Stimulated activated CD4-positive, alpha-beta T cell treated with anti-CD3 and anti-CD28 coated beads, Interleukin-2, amount 100 ng/mL, for 48 hours (primary cell): ENCODE data around the gene SEMA4B.
"Not testable (repeated sequence)": the region's sequence is repeated elsewhere in the genome, so short reads cannot be mapped to it uniquely, and the experiment has no call there.

Experiments
- DNase-seq, 2 donors: peaks; one replicate each; pipeline ENCODE4 v3.0.0-alpha.2; 2020

Gene SEMA4B

GRCh38 chr15:90184119-90184785 is 16.9 kb upstream of the SEMA4B start:
- DNase-seq = peak in 1 of 2 donors; percentile 30

GRCh38 chr15:90184786-90185704 is 16.1 kb upstream of the SEMA4B start:
- DNase-seq = peak; percentile 33 to 45

DNA sequence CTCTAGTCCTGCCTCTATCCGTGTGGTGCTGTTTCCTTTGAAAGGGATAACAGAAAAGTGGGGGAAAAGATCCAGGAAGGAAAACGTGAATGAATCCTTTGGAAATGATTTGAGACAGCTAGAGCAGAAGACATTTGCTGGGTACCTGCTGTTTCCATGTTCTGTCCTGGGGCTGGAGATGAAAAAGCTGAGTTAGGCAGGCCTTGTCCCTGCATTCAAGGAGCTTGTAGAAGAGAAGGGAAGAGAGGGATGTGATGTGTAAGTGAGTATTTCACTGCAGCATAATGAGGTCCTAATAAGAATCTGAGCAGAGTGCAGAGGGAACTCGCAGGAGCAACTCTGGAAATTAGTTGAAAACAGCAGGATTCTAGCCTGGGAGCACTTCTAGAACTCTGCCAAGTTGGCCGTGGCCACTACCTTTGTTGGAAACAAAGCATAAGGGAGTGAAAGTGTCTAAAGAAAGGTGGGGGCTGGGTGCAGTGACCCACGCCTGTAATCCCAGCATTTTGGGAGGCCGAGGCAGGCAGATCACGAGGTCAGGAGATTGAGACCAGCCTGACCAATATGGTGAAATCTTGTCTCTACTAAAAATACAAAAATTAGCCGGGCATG is 13.8 kb upstream of the SEMA4B start:
- DNase-seq = no peak

GRCh38 chr15:90188065-90188464 is 13.1 kb upstream of the SEMA4B start:
- DNase-seq = not testable (repeated sequence)

GRCh38 chr15:90188914-90189748 is 12.0 kb upstream of the SEMA4B start:
- DNase-seq = no peak

GRCh38 chr15:90189781-90190467 is 11.2 kb upstream of the SEMA4B start:
- no peak for DNase-seq

DNA sequence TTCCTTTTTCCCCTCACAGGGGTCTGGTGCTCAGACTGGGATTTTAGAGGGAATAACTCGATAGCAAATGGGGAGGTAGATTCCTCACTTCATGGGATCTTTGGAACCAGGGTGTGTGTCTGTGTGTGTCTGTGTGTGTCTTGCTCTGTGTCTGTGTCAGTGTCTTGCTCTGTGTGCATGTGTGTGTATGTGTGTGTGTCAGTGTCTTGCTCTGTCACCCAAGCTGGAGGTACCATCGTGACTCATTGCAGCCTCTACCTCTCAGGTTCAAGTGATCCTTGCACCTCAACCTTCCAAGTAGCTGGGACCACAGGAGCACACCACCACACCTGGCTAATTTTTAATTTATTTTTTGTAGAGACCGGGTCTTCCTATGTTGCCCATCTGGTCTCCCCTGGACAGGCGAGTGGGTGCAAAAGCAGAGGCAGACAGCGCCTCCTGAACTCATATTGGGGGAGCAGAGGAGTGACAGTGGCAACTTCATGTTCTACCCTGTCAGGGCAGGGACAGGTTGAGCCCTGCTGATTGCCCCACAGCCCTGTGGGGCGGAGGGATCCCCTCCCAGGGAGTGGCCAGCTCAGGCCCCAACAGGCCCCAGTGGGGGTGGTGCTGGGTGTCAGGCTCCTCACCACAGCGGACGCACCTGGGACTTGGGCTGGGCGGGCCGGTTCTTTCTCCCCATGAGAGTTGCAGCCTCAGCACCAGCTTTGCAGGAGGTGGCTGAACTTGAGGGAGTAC is 10.4 kb upstream of the SEMA4B start:
- no peak for DNase-seq

DNA sequence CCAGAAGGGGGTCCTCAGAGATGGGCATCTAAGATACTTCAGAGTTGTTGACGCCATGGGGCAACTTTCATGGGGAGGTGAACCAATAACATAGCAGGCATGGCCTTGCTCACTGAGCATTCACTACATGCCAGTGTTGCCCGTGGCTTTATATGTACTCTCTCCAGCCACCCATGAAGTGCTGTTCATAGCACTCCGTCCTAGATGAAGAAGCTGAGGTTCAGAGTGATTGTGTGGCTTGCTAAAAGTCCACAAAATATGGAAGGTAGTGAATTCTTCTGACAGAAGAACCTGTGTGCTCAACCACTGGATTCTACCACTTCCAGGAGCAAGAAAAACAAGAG is 9.8 kb upstream of the SEMA4B start:
- DNase-seq = no peak

DNA sequence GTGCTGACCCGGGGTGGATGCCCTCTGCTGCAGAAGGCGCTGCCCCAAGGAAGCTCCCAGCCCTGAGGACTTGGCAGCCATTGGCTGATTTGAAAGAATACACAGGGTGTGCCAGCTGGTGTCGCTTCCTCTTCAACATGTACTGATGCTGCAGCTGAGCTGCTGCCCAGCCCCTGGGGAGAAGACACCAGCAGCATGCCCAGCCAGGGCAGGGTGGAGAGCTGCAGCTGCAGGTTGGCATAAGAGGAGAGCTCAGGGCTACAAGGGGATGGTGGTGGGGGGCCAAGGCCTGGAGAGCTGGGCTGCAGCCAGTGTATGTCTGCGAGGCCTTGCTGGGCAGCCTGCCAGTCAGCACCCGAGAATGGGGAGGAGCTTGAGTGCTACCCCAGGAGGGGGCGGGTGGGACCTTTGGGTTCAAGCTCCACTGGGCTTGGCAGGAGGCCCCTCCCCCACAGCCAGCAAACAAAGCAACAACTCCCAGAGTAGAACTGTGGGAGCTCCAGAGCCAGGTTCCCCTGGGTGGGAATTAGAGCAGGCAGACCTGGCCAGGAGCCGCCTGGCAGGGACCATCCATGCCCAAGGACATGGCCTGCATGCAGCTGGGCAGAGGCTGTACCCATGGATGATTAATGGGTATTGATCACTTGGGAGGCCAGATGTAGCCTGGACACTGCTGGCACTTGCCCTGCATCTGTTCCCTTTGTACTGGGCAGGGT is 9.2 kb upstream of the SEMA4B start:
- DNase-seq = no peak

DNA sequence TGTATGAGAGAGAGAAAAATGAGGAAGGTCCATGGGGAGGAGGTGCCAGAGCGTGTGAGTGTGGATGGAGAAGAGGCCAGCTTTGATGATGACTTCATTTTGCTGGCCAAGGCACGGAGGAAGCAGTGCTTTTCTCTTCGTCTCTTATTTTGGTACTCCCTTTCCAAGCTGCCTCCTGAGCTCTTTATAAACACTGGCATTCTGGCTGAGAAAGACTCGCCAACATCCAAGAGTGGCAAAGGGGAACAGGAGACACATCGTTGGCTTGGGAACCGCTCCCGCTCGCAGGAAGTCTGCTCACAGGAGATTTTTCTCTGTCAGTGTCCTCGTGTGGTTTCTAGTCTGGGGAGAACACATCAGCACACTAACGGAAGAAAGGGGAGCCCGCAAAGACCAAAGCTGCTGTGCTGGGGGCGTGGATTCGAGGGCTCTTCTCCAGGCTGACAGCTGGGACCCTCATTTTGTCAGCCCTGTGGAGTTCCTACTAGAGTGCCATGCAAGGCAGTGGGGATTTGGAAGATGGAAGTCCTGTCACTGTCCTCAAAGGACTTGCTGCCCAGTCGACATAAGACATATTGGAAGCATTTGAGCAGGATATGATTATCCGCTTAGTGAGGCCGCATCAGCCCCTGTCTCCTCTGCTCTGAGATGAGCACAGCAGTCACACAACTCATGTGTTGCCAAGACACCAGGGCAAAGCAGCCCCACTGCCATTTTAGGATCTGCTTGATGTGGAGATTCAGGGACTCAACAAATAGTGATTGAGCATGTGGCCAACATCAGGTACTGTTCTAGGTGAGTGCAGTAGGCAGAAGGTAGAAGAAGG is 8.0 kb upstream of the SEMA4B start:
- DNase-seq = no peak

DNA sequence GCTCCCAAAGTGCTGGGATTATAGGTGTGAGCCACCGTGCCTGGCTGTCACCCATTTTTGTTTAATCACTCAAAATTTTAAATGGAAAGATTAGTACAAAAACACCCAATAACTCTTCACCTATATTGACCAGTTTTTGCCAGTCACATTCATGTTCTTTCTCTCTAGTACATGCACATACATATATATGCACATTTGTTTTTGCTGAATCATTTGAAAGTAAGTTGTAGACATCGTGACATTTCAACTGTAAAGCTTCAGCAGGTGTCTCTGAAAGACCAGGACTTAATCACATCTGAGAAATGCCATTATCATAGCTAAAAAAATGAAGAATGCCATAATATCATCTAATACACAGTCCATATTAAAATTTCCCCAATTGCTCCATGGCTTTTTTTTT is 6.5 kb upstream of the SEMA4B start:
- DNase-seq = no peak

DNA sequence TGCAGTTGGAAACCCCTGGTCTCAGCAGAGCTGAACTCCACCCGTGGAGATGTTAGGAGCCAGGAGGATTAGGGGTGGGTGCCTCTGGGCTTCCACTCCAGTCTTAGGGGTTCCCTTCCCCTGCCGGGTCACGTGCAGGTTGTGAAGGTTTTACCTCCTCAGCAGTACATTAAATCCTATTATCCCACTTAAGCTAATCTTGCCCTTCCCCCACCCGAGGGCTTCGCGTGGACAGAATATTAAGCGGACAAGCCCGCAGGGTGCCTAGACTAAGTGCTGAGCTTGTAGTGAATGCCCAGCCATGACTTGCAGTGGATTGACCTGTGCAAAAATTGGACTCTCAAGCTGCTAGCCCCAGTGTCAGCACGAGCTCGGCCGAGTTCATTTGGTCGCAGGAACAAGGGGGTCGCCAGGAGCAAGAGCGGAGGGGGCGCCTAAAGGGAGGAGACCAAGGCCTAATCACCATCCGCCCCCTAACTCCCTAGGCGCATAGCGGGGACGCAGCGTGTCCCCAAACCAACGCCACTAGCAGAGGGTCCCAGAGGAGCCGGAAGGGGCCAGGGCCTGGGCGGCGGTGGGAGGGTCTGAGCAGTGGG is 498 bp upstream of the SEMA4B start:
- DNase-seq = no peak

GRCh38 chr15:90201944-90202375 is 830 bp downstream of the SEMA4B start:
- no peak for DNase-seq

- no peak for DNase-seq
These were observed 1.8 kb downstream of the SEMA4B start for GRCh38 chr15:90202929-90203328.

DNA sequence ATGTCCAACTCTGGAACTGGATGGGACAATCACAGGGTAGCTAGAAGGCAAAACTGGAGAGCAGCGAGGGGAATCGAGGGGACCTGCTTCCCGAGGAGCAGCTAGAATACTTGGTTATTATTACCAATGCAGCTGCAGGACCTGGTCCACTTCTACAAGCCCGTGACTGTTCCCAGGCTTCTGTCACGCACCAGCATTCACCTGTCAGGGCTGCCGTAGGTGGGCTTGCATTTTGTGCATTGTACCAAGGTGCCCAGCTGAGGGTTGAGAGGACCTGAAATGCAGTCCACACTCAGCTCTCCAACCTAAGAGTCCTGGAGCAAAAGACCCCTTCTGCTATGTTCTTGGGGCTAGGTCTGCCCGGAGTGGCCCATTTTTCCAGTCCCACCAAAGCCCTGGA is 2.3 kb downstream of the SEMA4B start:
- DNase-seq = no peak

DNA sequence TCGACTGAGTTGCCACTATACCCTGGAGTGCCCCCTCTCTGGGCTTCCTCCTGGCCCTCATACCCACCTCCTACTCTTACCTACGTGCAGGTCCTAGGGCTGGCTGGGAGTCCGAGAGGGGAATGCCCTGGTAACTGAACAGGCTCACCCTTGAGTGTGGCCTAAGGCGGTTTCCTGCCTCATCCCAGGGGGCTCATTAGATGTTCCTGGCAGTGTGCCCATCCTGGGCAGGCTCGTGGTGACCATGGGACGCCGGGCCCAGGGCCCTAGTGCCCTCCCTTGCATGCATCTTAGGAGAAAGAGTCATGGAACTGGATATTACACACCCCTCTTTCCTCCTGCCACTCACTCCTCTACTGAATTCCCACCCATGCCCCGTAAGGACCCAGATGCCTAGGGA is 2.8 kb downstream of the SEMA4B start:
- DNase-seq = no peak

GRCh38 chr15:90205050-90205848 is 4.1 kb downstream of the SEMA4B start:
- DNase-seq = no peak

- DNase-seq = no peak
These were observed 4.8 kb downstream of the SEMA4B start for GRCh38 chr15:90205886-90206285.

DNA sequence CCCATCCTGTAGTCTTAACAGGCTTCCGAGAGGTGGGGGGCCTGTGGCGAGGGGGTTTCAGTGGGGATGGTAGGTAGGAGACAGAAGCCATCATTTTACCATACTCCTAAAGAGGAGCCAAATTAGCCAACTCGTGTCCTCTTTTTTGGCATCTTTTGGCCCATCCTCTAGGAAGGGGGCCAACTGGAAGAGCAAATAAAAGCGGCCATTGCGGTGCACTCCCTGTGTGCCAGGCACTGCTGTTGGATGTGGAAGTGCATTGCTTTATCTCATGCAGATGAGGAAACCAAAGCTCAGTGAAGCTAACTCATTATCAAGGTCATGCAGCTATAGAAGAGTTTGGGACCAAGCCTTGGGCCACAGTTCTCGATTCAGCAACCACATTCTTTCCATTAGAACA is 6.1 kb downstream of the SEMA4B start:
- no peak for DNase-seq
